Fibroblast of mammary gland (primary cell): Measurements from ENCODE around the gene XAB2.

Experiments
- DNase-seq: peaks from one replicate; pipeline ENCODE4 v3.0.0-alpha.2; 2010; ENCODE audit warnings: low read depth
- H3K4me3 ChIP-seq: 2 replicates; pipeline ENCODE4 v1.5.1; 2011; ENCODE audit warnings: low read depth, mild to moderate bottlenecking, low read length, moderate library complexity; ENCODE audit not compliant: control insufficient read depth
- TF ChIP-seq, protein P1 (sequence below): conservative IDR thresholded peaks from 2 replicates; pipeline ENCODE4 v1.5.1; 2011; ENCODE audit warnings: low read depth, low read length, inconsistent platforms; ENCODE audit not compliant: control insufficient read depth, insufficient read depth

Gene XAB2

DNA sequence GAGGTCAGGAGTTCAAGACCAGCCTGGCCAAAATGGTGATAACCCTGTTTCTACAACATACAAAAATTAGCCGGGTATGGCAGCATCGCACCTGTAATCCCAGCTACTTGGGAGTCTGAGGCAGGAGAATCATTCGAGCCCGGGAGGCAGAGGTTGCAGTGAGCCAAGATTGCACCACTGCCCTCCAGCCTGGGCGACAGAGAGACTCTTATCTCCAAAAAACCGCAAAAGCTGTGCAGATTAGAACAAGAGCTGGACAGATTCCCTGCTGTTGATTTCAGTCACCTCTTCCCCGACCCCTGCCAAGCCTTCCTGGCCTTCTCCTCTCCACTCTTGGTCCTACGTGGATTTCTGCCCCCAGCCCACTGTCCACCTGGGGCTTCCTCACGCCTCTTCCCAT, 25.4 kb downstream of the XAB2 start:
- DNase-seq, result no peak
- H3K4me3 ChIP-seq, result no peak overlapping the region
- TF ChIP-seq, protein P1, sequence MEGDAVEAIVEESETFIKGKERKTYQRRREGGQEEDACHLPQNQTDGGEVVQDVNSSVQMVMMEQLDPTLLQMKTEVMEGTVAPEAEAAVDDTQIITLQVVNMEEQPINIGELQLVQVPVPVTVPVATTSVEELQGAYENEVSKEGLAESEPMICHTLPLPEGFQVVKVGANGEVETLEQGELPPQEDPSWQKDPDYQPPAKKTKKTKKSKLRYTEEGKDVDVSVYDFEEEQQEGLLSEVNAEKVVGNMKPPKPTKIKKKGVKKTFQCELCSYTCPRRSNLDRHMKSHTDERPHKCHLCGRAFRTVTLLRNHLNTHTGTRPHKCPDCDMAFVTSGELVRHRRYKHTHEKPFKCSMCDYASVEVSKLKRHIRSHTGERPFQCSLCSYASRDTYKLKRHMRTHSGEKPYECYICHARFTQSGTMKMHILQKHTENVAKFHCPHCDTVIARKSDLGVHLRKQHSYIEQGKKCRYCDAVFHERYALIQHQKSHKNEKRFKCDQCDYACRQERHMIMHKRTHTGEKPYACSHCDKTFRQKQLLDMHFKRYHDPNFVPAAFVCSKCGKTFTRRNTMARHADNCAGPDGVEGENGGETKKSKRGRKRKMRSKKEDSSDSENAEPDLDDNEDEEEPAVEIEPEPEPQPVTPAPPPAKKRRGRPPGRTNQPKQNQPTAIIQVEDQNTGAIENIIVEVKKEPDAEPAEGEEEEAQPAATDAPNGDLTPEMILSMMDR, result no peak

DNA sequence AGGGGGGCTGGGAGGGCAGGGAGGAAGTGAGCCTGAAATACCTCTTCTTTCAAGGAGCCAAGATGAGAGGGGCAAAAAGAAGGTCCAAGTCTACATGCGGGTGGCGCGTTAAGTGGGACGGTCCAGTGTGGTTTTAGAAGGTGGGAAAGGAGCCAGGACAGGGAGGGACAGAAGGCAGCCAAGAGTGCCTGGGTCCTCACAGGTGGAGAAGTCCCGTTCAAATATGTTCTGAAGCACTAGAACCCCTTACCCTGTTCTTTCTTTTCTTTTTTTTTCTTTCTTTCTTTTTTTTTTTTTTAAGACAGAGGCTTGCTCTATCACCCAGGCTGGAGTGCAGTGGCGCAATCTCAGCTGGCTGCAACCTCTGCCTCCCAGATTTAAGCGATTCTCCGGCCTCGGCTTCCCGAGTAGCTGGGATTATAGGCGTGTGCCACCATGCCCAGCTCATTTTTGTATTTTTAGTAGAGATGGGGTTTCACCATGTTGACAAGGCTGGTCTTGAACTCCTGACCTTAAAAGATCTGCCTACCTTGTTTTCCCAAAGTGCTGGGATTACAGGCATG, 26.3 kb downstream of the XAB2 start:
- H3K4me3 ChIP-seq, result no peak overlapping the region
- no peak for DNase-seq
- TF ChIP-seq, protein P1, result no peak

DNA sequence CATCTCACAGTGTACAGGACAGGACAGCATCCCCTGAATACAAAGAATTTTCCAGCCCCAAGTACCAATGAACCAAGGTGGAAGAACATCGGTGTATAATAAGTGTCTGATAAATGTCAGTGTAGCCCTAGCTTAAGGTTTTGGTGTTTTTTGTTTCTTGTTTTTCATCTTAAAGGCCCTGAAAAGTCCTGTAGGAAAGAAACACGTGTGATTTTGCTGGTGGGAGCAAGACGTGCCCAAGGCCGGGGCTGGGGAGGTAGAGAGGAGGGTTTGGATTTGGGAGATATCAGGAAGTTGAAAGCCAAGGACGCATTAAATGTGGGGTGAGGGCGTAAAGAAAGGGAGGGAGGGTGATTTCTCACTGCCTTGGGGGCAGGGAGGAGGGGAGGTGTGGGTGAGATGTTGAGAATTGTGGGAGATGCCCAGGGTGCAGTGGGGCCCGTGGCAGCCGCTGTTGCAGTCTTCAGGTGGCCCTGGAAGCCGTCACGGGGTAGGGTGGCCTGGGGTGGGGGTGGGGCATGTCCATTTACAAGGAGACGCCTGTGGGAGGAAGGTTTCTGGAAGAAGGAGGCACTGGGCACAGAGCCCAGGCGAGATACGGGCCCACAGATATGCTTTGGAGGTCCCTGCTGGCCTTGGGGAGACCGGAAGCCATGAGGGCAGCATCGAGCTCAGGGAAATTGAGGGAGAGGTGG, 27.0 kb downstream of the XAB2 start:
- no peak overlapping the region for H3K4me3 ChIP-seq
- DNase-seq, result no peak
- TF ChIP-seq, protein P1, result no peak

DNA sequence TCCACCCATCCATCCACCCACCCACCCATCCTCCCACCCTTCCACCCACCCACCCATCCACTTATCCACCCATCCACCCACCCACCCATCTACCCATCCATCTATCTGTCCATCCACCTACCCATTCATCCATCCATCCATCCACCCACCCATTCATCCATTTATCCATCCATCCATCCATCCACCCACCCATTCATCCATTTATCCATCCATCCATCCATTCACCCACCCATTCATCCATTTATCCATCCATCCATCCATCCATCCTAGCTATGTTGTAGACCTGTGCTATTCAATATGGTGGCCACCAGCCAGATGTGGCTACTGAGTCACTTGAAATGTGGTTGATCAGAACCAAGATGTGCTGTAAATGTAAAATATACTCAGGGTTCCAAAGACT, 28.6 kb downstream of the XAB2 start:
- H3K4me3 ChIP-seq, result no peak overlapping the region
- DNase-seq, result no peak
- TF ChIP-seq, protein P1, result no peak

DNA sequence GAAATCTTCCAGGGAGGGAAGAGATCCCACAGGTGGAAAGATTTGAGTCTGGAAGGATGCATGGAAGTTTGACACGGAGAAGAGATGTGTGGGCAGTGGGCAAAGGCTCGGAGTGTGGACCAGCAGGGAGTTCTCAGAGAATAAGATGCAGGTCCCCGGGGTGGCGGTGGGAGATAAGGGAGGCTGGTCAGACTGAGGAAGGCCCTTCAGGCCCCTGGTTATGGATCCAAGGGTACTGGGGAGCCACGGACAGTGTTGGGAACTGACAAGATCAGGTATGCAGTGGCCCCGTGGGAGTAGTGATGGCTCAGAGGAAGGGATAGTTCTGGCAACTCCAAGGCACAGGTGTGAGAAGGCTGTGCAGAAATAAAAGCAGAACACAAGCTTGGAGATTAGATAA, 31.2 kb downstream of the XAB2 start:
- no peak for DNase-seq
- TF ChIP-seq, protein P1, result no peak
- no peak overlapping the region for H3K4me3 ChIP-seq

DNA sequence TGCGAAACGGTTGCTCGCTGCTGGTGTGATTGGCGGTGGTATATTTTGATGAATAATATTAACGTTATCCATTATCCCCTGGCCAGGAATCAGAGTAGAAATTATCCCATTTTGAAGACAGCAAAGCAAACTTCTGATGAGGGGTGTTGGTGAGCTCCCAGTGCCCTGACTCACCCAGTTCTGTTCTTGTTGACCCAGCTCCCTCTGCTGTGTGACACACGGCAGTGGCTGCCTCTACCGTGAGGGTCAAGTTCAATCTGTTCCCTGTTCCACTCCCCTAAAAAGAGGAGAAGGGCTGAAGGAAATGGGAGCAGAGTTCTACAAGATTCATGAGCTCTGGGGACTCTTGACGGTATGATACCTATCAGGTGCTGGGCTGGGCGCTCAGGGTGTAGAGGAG, 31.7 kb downstream of the XAB2 start:
- TF ChIP-seq, protein P1, result no peak
- no peak overlapping the region for H3K4me3 ChIP-seq
- DNase-seq, result peak; percentile 7
